OCI-LY1 (cell line): Measurements from ENCODE around the gene TMEM53.

Experiments used
- H2AFZ ChIP-seq: fragments of 200-600 bp; sonication (generic), shearing (Covaris generic); 2 replicates; pipeline ENCODE4 v1.6.0; 2014; ENCODE audit warnings: antibody characterized with exemption, mild to moderate bottlenecking, low read length
- H3F3A ChIP-seq: fragments of 200-600 bp; sonication (generic), shearing (Covaris generic); 2 replicates; pipeline ENCODE4 v1.6.0; 2014; ENCODE audit warnings: mild to moderate bottlenecking, antibody characterized with exemption, low read length, moderate library complexity; ENCODE audit not compliant: insufficient read depth
- H3K27ac ChIP-seq: fragments of 200-600 bp; sonication (generic); 2 replicates; pipeline ENCODE4 v1.5.1; 2014; ENCODE audit warnings: low read length, mixed run types, mild to moderate bottlenecking, low read depth; ENCODE audit not compliant: poor library complexity, severe bottlenecking
- H3K27me3 ChIP-seq: fragments of 200-600 bp; sonication (generic); 2 replicates; pipeline ENCODE4 v1.6.0; 2014; ENCODE audit warnings: antibody characterized with exemption, mild to moderate bottlenecking, low read length, moderate library complexity; ENCODE audit not compliant: insufficient read depth
- H3K36me3 ChIP-seq: fragments of 200-600 bp; sonication (generic); 2 replicates; pipeline ENCODE4 v1.6.1; 2014; ENCODE audit warnings: mild to moderate bottlenecking, antibody characterized with exemption, low read length, moderate library complexity, mixed read lengths; ENCODE audit not compliant: insufficient read depth
- H3K4me1 ChIP-seq: fragments of 200-600 bp; sonication (generic); 2 replicates; pipeline ENCODE4 v1.5.1; 2014; ENCODE audit warnings: mild to moderate bottlenecking, low read length, moderate library complexity; ENCODE audit not compliant: insufficient read depth, severe bottlenecking
- H3K4me2 ChIP-seq: fragments of 200-600 bp; sonication (generic), shearing (Covaris generic); 2 replicates; pipeline ENCODE4 v1.6.1; 2014; ENCODE audit warnings: low read length
- H3K4me3 ChIP-seq: fragments of 200-600 bp; sonication (generic); 2 replicates; pipeline ENCODE4 v1.5.1; 2014; ENCODE audit warnings: low read length, low read depth, mild to moderate bottlenecking, mixed read lengths; ENCODE audit not compliant: poor library complexity, severe bottlenecking
- H3K79me2 ChIP-seq: fragments of 200-600 bp; shearing (Covaris generic); 2 replicates; pipeline ENCODE4 v1.6.1; 2016; ENCODE audit warnings: mixed run types, low read length, mixed read lengths; ENCODE audit not compliant: insufficient read depth
- H3K9ac ChIP-seq: fragments of 200-600 bp; sonication (generic), shearing (Covaris generic); 2 replicates; pipeline ENCODE4 v1.6.1; 2014; ENCODE audit warnings: mild to moderate bottlenecking, low read length, mixed read lengths
- H3K9me2 ChIP-seq: fragments of 200-600 bp; sonication (generic), shearing (Covaris generic); 2 replicates; pipeline ENCODE4 v1.6.1; 2014; ENCODE audit warnings: low read depth, mild to moderate bottlenecking, low read length, mixed read lengths
- H3K9me3 ChIP-seq: fragments of 200-600 bp; shearing (Covaris generic); 2 replicates; pipeline ENCODE4 v1.6.1; 2014; ENCODE audit warnings: low read length, mixed read lengths
- H4K20me1 ChIP-seq: fragments of 200-600 bp; sonication (generic), shearing (Covaris generic); 2 replicates; pipeline ENCODE4 v1.6.0; 2016; ENCODE audit warnings: mild to moderate bottlenecking, low read length; ENCODE audit not compliant: insufficient read depth
- EZH2 ChIP-seq: fragments of 200-600 bp; sonication (generic), shearing (Covaris generic); IDR thresholded peaks from 2 replicates; pipeline ENCODE4 v1.8.0; 2017; ENCODE audit warnings: borderline replicate concordance, mixed run types, mild to moderate bottlenecking, antibody characterized with exemption, low read length, moderate library complexity, mixed read lengths
- TF ChIP-seq, protein P1 (sequence below): fragments of 200-600 bp; sonication (generic), shearing (Covaris generic); IDR thresholded peaks from 2 replicates; pipeline ENCODE4 v1.5.1; 2017; ENCODE audit warnings: mild to moderate bottlenecking, antibody characterized with exemption, low read length, moderate library complexity, mixed read lengths

TMEM53 gene

GRCh38 chr1:44695671-44696070, 21.4 kb upstream of the TMEM53 start:
- no peak overlapping the region for H3K4me2 ChIP-seq
- H3K9me3 ChIP-seq = no peaks in the 10 kb centered on the region
- H3K9ac ChIP-seq = no peak overlapping the region
- H3K27me3 ChIP-seq = no peaks in the 10 kb centered on the region
- H3K79me2 ChIP-seq = no peaks in the 10 kb centered on the region
- no peak overlapping the region for H2AFZ ChIP-seq
- H3K36me3 ChIP-seq = no peaks in the 10 kb centered on the region; the same call in 1 of the 2 replicates
- peaks cover 55% of the 10 kb centered on the region for H3K4me1 ChIP-seq
- TF ChIP-seq EZH2 = no peak
- TF ChIP-seq, protein P1, sequence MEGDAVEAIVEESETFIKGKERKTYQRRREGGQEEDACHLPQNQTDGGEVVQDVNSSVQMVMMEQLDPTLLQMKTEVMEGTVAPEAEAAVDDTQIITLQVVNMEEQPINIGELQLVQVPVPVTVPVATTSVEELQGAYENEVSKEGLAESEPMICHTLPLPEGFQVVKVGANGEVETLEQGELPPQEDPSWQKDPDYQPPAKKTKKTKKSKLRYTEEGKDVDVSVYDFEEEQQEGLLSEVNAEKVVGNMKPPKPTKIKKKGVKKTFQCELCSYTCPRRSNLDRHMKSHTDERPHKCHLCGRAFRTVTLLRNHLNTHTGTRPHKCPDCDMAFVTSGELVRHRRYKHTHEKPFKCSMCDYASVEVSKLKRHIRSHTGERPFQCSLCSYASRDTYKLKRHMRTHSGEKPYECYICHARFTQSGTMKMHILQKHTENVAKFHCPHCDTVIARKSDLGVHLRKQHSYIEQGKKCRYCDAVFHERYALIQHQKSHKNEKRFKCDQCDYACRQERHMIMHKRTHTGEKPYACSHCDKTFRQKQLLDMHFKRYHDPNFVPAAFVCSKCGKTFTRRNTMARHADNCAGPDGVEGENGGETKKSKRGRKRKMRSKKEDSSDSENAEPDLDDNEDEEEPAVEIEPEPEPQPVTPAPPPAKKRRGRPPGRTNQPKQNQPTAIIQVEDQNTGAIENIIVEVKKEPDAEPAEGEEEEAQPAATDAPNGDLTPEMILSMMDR = no peak
- H3K27ac ChIP-seq = peak overlapping the region; percentile 79
- H4K20me1 ChIP-seq = no peaks in the 10 kb centered on the region
- H3K9me2 ChIP-seq = no peaks in the 10 kb centered on the region
- no peak overlapping the region for H3K4me3 ChIP-seq
- no peaks in the 10 kb centered on the region for H3F3A ChIP-seq

- Histone ChIP-seq H3K27ac (peak overlapping the region; percentile 79), H3K4me3 (no peak overlapping the region), H3K9me3 (no peaks in the 10 kb centered on the region), H3K36me3 (no peaks in the 10 kb centered on the region; the same call in 1 of the 2 replicates), H3K9ac (peak overlapping the region; percentile 27; the same call in 1 of the 2 replicates), H3K27me3 (no peaks in the 10 kb centered on the region), H4K20me1 (no peaks in the 10 kb centered on the region), H2AFZ (peak overlapping the region; percentile 30; the same call in 1 of the 2 replicates), H3K79me2 (no peaks in the 10 kb centered on the region), H3F3A (no peaks in the 10 kb centered on the region), H3K9me2 (no peaks in the 10 kb centered on the region), H3K4me2 (peak overlapping the region; percentile 35; the same call in 1 of the 2 replicates), H3K4me1 (peaks cover 55% of the 10 kb centered on the region)
- TF ChIP-seq, protein P1 = peak; percentile 15; the same call in 1 of the 2 replicates
- no peak for TF ChIP-seq EZH2
These were observed 20.7 kb upstream of the TMEM53 start for GRCh38 chr1:44694863-44695478.

DNA sequence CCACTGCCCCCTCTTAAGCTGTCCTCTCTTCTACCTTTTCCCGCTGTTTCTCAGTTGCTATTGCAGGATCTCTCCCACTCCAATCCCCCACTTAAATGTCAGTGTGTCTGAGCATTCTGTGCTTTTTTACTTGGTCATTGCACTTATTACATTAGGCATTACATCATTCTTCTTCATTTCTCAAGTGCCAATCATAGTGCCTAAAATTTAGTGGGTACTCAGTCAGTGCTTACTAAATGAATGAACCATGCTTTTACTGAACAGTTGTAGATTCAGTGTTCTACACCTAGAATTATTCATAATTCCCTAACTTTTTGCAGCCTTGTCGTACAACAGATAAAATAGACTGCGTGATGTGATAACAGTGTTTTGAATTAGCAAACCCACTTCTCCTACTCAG, 19.6 kb upstream of the TMEM53 start:
- no peak overlapping the region for H2AFZ ChIP-seq
- no peak for TF ChIP-seq EZH2
- TF ChIP-seq, protein P1 = no peak
- H3K27me3 ChIP-seq = no peaks in the 10 kb centered on the region
- H3K9me3 ChIP-seq = no peaks in the 10 kb centered on the region
- H3K36me3 ChIP-seq = no peaks in the 10 kb centered on the region; the same call in 1 of the 2 replicates
- H3K9me2 ChIP-seq = no peaks in the 10 kb centered on the region
- H3K4me1 ChIP-seq = peaks cover 55% of the 10 kb centered on the region
- peak overlapping the region; percentile 79 for H3K27ac ChIP-seq
- no peaks in the 10 kb centered on the region for H3K79me2 ChIP-seq
- H3F3A ChIP-seq = no peaks in the 10 kb centered on the region
- no peaks in the 10 kb centered on the region for H4K20me1 ChIP-seq
- no peak overlapping the region for H3K9ac ChIP-seq
- no peak overlapping the region for H3K4me3 ChIP-seq
- H3K4me2 ChIP-seq = no peak overlapping the region
